Activated naive CD4-positive, alpha-beta T cell treated with anti-CD3 and anti-CD28 coated beads for 36 hours (primary cell): ENCODE measurements around the gene BHLHE23. TPM values are rescaled to one million over a fixed set of nuclear protein-coding genes. Genes with fewer than 3 reads are reported as not detected.
A peak's percentile ranks its signal among the peaks of the same experiment; 100 is the strongest.
"Not testable (repeated sequence)": the region's sequence is repeated elsewhere in the genome, so short reads cannot be mapped to it uniquely, and the experiment has no call there.

Experiments used
- CTCF ChIA-PET: fragments of 350-600 bp; sonication (Branson Sonifier 250); formaldehyde crosslinking; loops from one replicate; lab custom pipeline; 2021; ENCODE audit warnings: antibody characterized with exemption; lab: Charles Lee
- DNase-seq: peaks from one replicate; pipeline ENCODE4 v3.0.0-alpha.2; 2020
- H3K27ac Mint-ChIP-seq: one replicate; pipeline ENCODE4 v1.8.0; 2021; ENCODE audit warnings: mild to moderate bottlenecking, mixed read lengths
- H3K27me3 Mint-ChIP-seq: one replicate; pipeline ENCODE4 v1.8.0; 2021; ENCODE audit warnings: low read depth, mixed read lengths
- H3K36me3 Mint-ChIP-seq: one replicate; pipeline ENCODE4 v1.8.0; 2021; ENCODE audit warnings: low read depth, mixed read lengths
- H3K4me1 Mint-ChIP-seq: one replicate; pipeline ENCODE4 v1.8.0; 2021; ENCODE audit warnings: low read depth, mixed read lengths
- H3K4me3 Mint-ChIP-seq: one replicate; pipeline ENCODE4 v1.8.0; 2021; ENCODE audit warnings: mild to moderate bottlenecking, moderate library complexity, mixed read lengths
- H3K9me3 Mint-ChIP-seq: one replicate; pipeline ENCODE4 v1.8.0; 2021; ENCODE audit warnings: mixed read lengths
- intact Hi-C: fragments of 100-400 bp; cut with micrococcal nuclease; formaldehyde crosslinking; loops from one replicate; pipeline ENCODE4 v1.15.1; 2023
- total RNA-seq, 2 experiments: library from RNA; stranded (reverse); gene quantifications; one replicate each; pipeline ENCODE4 v1.2.3, GENCODE V29; 2021

The BHLHE23 gene
- total RNA-seq, 2 experiments from 2014 or later = not detected

DNA sequence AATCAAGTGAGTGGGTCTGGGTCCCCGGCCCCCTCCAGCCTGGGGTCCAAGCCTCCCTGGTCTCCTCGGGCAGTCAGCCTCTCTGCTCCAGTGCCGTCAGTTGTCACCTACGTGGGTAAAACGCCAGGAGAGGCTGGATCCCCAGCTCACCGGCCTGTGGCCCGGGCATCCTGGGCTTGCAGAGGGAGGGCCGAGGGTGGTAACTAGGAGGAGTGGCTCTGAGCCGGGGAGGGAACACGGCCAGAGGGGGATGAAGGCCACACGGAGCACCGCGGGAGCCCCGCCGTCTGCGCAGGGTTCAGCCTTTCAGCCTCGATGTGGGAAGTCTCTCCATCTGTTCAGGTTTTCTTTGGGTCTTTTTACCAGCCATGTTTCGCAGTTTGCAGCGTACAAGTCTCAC lies 29.5 kb upstream of the BHLHE23 start:
- H3K4me1 Mint-ChIP-seq = peaks cover 12% of the 10 kb centered on the region
- DNase-seq = no peak

GRCh38 chr20:63035603-63036185 lies 28.9 kb upstream of the BHLHE23 start:
- no peak for DNase-seq
- Mint-ChIP-seq H3K4me3 (no peak overlapping the region), H3K36me3 (no peaks in the 10 kb centered on the region), H3K4me1 (peaks cover 12% of the 10 kb centered on the region), H3K27me3 (peaks cover 17% of the 10 kb centered on the region), H3K27ac (no peak overlapping the region), H3K9me3 (no peaks in the 10 kb centered on the region)
- intact Hi-C loops = no loop called here
- CTCF ChIA-PET = interaction anchor here (1.0 kb wide), 1 partner anchor 213 kb away, joined by 3 read pairs; no protein-coding TSS in a partner anchor

More for the DNA sequence above, 29.5 kb upstream of the BHLHE23 start:
- Mint-ChIP-seq H3K27me3 (peaks cover 21% of the 10 kb centered on the region), H3K4me3 (no peak overlapping the region), H3K36me3 (no peaks in the 10 kb centered on the region), H3K9me3 (no peaks in the 10 kb centered on the region), H3K27ac (no peak overlapping the region)
- CTCF ChIA-PET = no interaction called here
- intact Hi-C loops = no loop called here

- intact Hi-C loops = not testable (repeated sequence)
- peaks cover 15% of the 10 kb centered on the region for H3K27me3 Mint-ChIP-seq
Observed at GRCh38 chr20:63034710-63035602, 28.2 kb upstream of the BHLHE23 start.

GRCh38 chr20:63033794-63034709 lies 27.3 kb upstream of the BHLHE23 start:
- H3K27me3 Mint-ChIP-seq = peaks cover 12% of the 10 kb centered on the region
- no peaks in the 10 kb centered on the region for H3K9me3 Mint-ChIP-seq
- H3K4me3 Mint-ChIP-seq = no peak overlapping the region
- intact Hi-C loops = no loop called here
- no peak for DNase-seq
- CTCF ChIA-PET = interaction anchor here (0.6 kb wide), 1 partner anchor 10 kb away, joined by 3 read pairs; no protein-coding TSS in a partner anchor
- H3K27ac Mint-ChIP-seq = no peak overlapping the region
- H3K36me3 Mint-ChIP-seq = no peaks in the 10 kb centered on the region
- H3K4me1 Mint-ChIP-seq = peaks cover 18% of the 10 kb centered on the region

More at GRCh38 chr20:63034710-63035602, 28.2 kb upstream of the BHLHE23 start:
- not testable (repeated sequence) for H3K36me3 Mint-ChIP-seq, H3K9me3 Mint-ChIP-seq, H3K27ac Mint-ChIP-seq, H3K4me3 Mint-ChIP-seq, DNase-seq
- CTCF ChIA-PET = interaction anchor here (0.6 to 1.0 kb wide), 2 partner anchors 9 to 213 kb away, joined by 3 read pairs; no protein-coding TSS in a partner anchor
- peaks cover 12% of the 10 kb centered on the region for H3K4me1 Mint-ChIP-seq

DNA sequence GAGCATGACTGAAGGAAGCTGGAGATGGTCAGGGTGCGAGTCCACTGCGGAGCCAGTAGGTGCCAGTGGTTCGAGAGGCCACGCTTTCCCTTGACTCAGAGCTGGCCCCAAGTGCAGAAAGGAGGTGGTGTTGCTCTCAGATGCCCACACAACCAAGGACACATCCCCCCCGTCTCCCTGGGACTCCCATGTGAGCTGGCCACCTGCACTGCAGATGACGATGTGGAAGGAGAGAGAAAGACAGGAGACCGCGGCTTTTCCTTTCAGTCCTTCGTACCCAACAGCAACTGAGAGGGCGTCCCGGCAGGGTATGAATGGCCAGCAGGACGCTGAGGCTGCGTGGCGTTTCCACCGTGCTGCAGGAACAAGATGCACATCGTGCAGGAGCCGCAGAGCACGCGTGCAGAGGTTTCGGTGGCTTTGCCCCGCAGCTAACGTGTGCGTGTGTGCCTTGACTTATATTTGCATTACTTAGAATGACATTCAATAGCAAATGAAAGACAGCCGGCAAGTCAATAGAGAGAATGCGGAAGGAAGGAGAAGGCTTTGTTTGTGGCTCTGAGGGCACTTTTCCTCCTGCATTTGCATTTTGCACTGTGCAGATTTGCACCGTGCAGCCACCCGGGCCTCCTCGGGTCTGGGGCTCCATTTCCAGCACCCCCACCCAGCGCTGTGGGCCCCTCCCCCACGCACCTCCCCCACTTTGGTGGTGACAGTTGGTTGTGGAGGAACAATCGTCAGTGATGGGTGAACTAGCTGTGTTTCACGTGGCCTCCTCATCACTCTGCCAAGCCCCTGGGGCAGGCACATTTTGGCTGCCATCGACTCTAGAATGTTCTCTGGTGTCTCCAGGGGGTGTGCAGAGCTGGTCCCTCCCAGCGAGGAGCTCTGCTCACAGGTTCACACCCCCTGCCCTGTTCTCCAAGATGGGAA lies 26.4 kb upstream of the BHLHE23 start:
- peak overlapping the region; percentile 59 for H3K4me3 Mint-ChIP-seq
- H3K27ac Mint-ChIP-seq = no peak overlapping the region
- H3K27me3 Mint-ChIP-seq = peaks cover 10% of the 10 kb centered on the region
- intact Hi-C loops = no loop called here
- H3K9me3 Mint-ChIP-seq = no peaks in the 10 kb centered on the region
- CTCF ChIA-PET = interaction anchor here (0.5 kb wide), 1 partner anchor 61 kb away, joined by 3 read pairs; no protein-coding TSS in a partner anchor
- no peaks in the 10 kb centered on the region for H3K36me3 Mint-ChIP-seq
- H3K4me1 Mint-ChIP-seq = peaks cover 19% of the 10 kb centered on the region
- DNase-seq = no peak

DNA sequence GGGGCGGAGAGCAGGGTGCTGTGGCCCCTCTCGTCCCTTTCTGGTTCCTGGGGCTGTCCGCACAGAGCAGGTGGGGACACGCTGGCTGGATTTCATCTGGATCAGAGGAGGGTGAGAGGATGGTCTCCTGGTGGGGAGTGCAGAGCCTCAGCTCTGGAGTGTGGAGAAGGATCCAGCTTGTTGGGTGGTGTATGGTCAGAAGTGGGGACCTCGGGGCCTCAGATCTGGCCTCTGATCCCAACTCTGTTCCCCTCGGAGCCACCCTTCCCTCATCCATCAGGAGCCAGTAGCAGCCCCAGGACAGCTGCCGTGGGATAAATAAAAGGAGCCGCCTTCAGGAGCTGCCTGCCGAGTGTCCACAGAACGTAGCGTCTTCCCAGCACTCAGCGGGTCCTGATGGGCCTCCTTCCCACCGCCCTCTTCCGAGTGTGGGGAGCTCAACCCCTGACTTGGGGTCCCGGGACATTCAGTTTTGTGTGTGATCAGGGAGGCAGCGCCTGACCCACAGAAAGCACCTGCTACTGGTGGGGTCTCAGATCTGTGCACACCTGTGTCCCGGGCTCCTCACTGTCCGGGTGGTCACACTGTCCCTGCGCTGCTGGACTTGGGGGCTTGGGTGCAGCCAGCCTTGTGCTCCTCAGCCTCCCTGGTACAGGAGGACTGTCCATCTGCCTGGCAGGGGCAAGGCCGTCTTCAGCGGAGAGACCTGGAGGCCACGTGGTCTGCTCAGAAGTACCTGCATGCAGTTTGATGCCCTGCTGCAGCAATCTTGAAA lies 25.4 kb upstream of the BHLHE23 start:
- DNase-seq = no peak
- H3K4me1 Mint-ChIP-seq = peaks cover 25% of the 10 kb centered on the region
- H3K4me3 Mint-ChIP-seq = no peak overlapping the region
- H3K9me3 Mint-ChIP-seq = no peaks in the 10 kb centered on the region
- intact Hi-C loops = no loop called here
- no peak overlapping the region for H3K27ac Mint-ChIP-seq
- CTCF ChIA-PET = interaction anchor here (0.5 kb wide), 1 partner anchor 60 kb away, joined by 3 read pairs; no protein-coding TSS in a partner anchor
- no peaks in the 10 kb centered on the region for H3K36me3 Mint-ChIP-seq
- H3K27me3 Mint-ChIP-seq = peaks cover 15% of the 10 kb centered on the region

GRCh38 chr20:63031251-63032014 lies 24.7 kb upstream of the BHLHE23 start:
- intact Hi-C loops = no loop called here
- peaks cover 11% of the 10 kb centered on the region for H3K27me3 Mint-ChIP-seq
- peaks cover 25% of the 10 kb centered on the region for H3K4me1 Mint-ChIP-seq
- no peaks in the 10 kb centered on the region for H3K9me3 Mint-ChIP-seq
- H3K27ac Mint-ChIP-seq = no peak overlapping the region
- CTCF ChIA-PET = interaction anchor here (0.7 kb wide), 1 partner anchor 185 kb away, joined by 5 read pairs; no protein-coding TSS in a partner anchor
- no peak for DNase-seq
- H3K4me3 Mint-ChIP-seq = no peak overlapping the region
- H3K36me3 Mint-ChIP-seq = no peaks in the 10 kb centered on the region

- CTCF ChIA-PET = no interaction called here
- H3K27ac Mint-ChIP-seq = no peak overlapping the region
- peaks cover 11% of the 10 kb centered on the region for H3K27me3 Mint-ChIP-seq
Observed at GRCh38 chr20:63029358-63030121, 22.8 kb upstream of the BHLHE23 start.

DNA sequence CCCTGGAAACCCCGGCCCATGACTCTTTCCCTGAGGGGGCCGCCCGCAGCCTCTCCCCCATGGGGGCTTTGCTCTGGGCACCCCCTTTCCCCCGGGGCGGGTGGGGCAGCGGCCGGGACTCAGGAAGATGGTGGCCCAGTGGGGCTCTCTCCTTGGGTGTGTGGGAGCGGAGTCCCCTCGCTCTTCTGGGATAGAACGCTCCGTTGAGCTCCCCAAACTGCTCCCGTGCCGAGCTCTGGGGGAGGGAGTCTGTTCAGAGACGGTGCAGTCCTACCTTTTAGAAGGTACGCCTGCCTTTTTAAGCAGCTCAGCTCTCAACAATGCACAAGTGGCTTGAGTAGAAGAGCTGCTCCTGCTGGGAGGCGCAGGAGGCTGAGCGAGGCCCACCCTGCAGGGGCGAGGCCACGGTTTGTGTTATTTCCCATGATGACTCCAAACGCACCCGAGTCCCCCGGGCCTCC lies 21.7 kb upstream of the BHLHE23 start:
- no peak for DNase-seq
- Mint-ChIP-seq H3K4me3 (peak overlapping the region; percentile 34), H3K36me3 (no peaks in the 10 kb centered on the region), H3K9me3 (no peaks in the 10 kb centered on the region), H3K4me1 (peaks cover 25% of the 10 kb centered on the region), H3K27ac (no peak overlapping the region), H3K27me3 (peaks cover 11% of the 10 kb centered on the region)
- CTCF ChIA-PET = interaction anchor here (1.2 kb wide), 1 partner anchor 56 kb away, joined by 4 read pairs; no protein-coding TSS in a partner anchor
- intact Hi-C loops = loop anchor here (2.0 kb wide), 1 partner anchor 18 kb away; no protein-coding TSS in a partner anchor

More at GRCh38 chr20:63029358-63030121, 22.8 kb upstream of the BHLHE23 start:
- H3K4me1 Mint-ChIP-seq = peaks cover 27% of the 10 kb centered on the region
- H3K9me3 Mint-ChIP-seq = no peaks in the 10 kb centered on the region
- intact Hi-C loops = loop anchor here (2.0 kb wide), 1 partner anchor 19 kb away; no protein-coding TSS in a partner anchor
- peak; percentile 64 for DNase-seq
- no peaks in the 10 kb centered on the region for H3K36me3 Mint-ChIP-seq
- H3K4me3 Mint-ChIP-seq = peak overlapping the region; percentile 21
